Mesenchymal stem cell (in vitro differentiated cells and primary cell): ENCODE results near the gene NXPH1.

Source experiments
- DNase-seq: peaks from one replicate; pipeline ENCODE4 v3.0.0-alpha.2; 2013
- H2AFZ ChIP-seq: one replicate; pipeline ENCODE4 v1.6.1; 2013; ENCODE audit warnings: low read depth, mild to moderate bottlenecking, control low read depth, inconsistent platforms, low read length, moderate library complexity
- H2AK5ac ChIP-seq: 2 replicates; pipeline ENCODE4 v1.6.1; 2013; ENCODE audit warnings: low read length, moderate library complexity, mild to moderate bottlenecking, inconsistent platforms; ENCODE audit not compliant: severe bottlenecking
- H2BK120ac ChIP-seq: one replicate; pipeline ENCODE4 v1.6.1; 2013; ENCODE audit warnings: low read depth, mild to moderate bottlenecking, inconsistent platforms, low read length, moderate library complexity
- H2BK12ac ChIP-seq, 2 experiments: one replicate each; pipeline ENCODE4 v1.6.1; 2013; ENCODE audit warnings: inconsistent platforms in 2 of 2, low read length in 2 of 2, mild to moderate bottlenecking in 2 of 2, moderate library complexity in 2 of 2, control low read depth in 1 of 2
- H2BK15ac ChIP-seq: one replicate; pipeline ENCODE4 v1.6.1; 2013; ENCODE audit warnings: mild to moderate bottlenecking, low read depth, inconsistent platforms; ENCODE audit not compliant: poor library complexity, severe bottlenecking
- H2BK5ac ChIP-seq: 2 replicates; pipeline ENCODE4 v1.6.1; 2013; ENCODE audit warnings: low read depth, mild to moderate bottlenecking, low read length, control low read depth, inconsistent platforms; ENCODE audit not compliant: poor library complexity, severe bottlenecking
- H3K14ac ChIP-seq, 2 experiments: one replicate each; pipeline ENCODE4 v1.6.1; 2013; ENCODE audit warnings: inconsistent platforms in 2 of 2, low read length in 2 of 2, control low read depth in 1 of 2, mild to moderate bottlenecking in 1 of 2, moderate library complexity in 1 of 2
- H3K18ac ChIP-seq, 2 experiments: one replicate each; pipeline ENCODE4 v1.6.1; 2013; ENCODE audit warnings: inconsistent platforms in 2 of 2, low read length in 2 of 2, control low read depth in 1 of 2, low read depth in 1 of 2, mild to moderate bottlenecking in 1 of 2
- H3K23ac ChIP-seq, 2 experiments: one replicate each; pipeline ENCODE4 v1.6.1; 2013; ENCODE audit warnings: inconsistent platforms in 2 of 2, low read length in 2 of 2, mild to moderate bottlenecking in 2 of 2, moderate library complexity in 2 of 2, control low read depth in 1 of 2
- H3K27ac ChIP-seq: 2 replicates; pipeline ENCODE4 v1.5.1; 2013; ENCODE audit warnings: mild to moderate bottlenecking, moderate library complexity, low read length, control low read depth, inconsistent platforms; ENCODE audit not compliant: poor library complexity, severe bottlenecking
- H3K27me3 ChIP-seq, 2 experiments: 2 replicates each; pipeline versions ENCODE4 v1.6.1 to v1.7.0; 2013; ENCODE audit warnings: low read length in 2 of 2, mild to moderate bottlenecking in 2 of 2, moderate library complexity in 2 of 2, control low read depth in 1 of 2, inconsistent platforms in 1 of 2; ENCODE audit not compliant: control insufficient read depth in 1 of 2, insufficient read depth in 1 of 2
- H3K36me3 ChIP-seq, 2 experiments: 2 replicates each; pipeline versions ENCODE4 v1.6.1 to v1.7.0; 2013; ENCODE audit warnings: low read length in 2 of 2, control low read depth in 1 of 2, inconsistent platforms in 1 of 2, low read depth in 1 of 2, mild to moderate bottlenecking in 1 of 2; ENCODE audit not compliant: insufficient read depth in 2 of 2, control insufficient read depth in 1 of 2
- H3K4ac ChIP-seq, 2 experiments: one replicate each; pipeline ENCODE4 v1.6.1; 2013; ENCODE audit warnings: inconsistent platforms in 2 of 2, low read length in 2 of 2, mild to moderate bottlenecking in 2 of 2, moderate library complexity in 2 of 2, control low read depth in 1 of 2, low read depth in 1 of 2
- H3K4me1 ChIP-seq: 2 replicates; pipeline ENCODE4 v1.6.1; 2013; ENCODE audit warnings: low read depth, low read length, control low read depth; ENCODE audit not compliant: control insufficient read depth, insufficient read depth
- H3K4me2 ChIP-seq: 2 replicates; pipeline ENCODE4 v1.6.1; 2013; ENCODE audit warnings: low read length, mild to moderate bottlenecking, inconsistent platforms; ENCODE audit not compliant: poor library complexity, severe bottlenecking
- H3K4me3 ChIP-seq, 2 experiments: 2 replicates each; pipeline versions ENCODE4 v1.5.1 to v1.7.0; 2013; ENCODE audit warnings: low read length in 2 of 2, mild to moderate bottlenecking in 2 of 2, control low read depth in 1 of 2, low read depth in 1 of 2; ENCODE audit not compliant: insufficient read depth in 1 of 2
- H3K79me1 ChIP-seq: replicated peaks from 2 replicates; pipeline ENCODE4 v1.6.1; 2013; ENCODE audit warnings: mild to moderate bottlenecking, control low read depth, low read length, inconsistent platforms; ENCODE audit not compliant: poor library complexity, severe bottlenecking
- H3K9ac ChIP-seq: 2 replicates; pipeline ENCODE4 v1.7.0; 2013; ENCODE audit warnings: mild to moderate bottlenecking, low read length, moderate library complexity
- H3K9me3 ChIP-seq: 2 replicates; pipeline ENCODE4 v1.7.0; 2013; ENCODE audit warnings: mild to moderate bottlenecking, low read length; ENCODE audit not compliant: control insufficient read depth
- H4K8ac ChIP-seq: one replicate; pipeline ENCODE4 v1.6.1; 2013; ENCODE audit warnings: inconsistent platforms, mild to moderate bottlenecking, low read length, moderate library complexity
- H4K91ac ChIP-seq: one replicate; pipeline ENCODE4 v1.6.1; 2013; ENCODE audit warnings: mild to moderate bottlenecking, low read length, inconsistent platforms
- WGBS: methylation state at CpG from one replicate; pipeline ENCODE4 v1.1.7; 2013; ENCODE audit warnings: mixed read lengths; 5-methylcytosine and 5-hydroxymethylcytosine counted together

The NXPH1 gene

GRCh38 chr7:8597565-8597964 lies 164.2 kb downstream of the NXPH1 start:
- Histone ChIP-seq H3K9me3 (peaks cover 3% of the 10 kb centered on the region), H2BK15ac (no peak overlapping the region), H3K4ac (no peak overlapping the region), H3K23ac (no peak overlapping the region), H2BK120ac (no peak overlapping the region), H3K18ac (no peak overlapping the region), H3K79me1 (no peaks in the 10 kb centered on the region), H3K4me3 (no peak overlapping the region), H3K27ac (no peak overlapping the region), H3K36me3 (no peaks in the 10 kb centered on the region), H4K8ac (no peak overlapping the region), H3K9ac (no peak overlapping the region), H2BK12ac (no peak overlapping the region), H2AFZ (no peak overlapping the region), H3K4me2 (no peak overlapping the region), H2BK5ac (no peak overlapping the region), H4K91ac (no peak overlapping the region), H3K4me1 (no peaks in the 10 kb centered on the region), H3K27me3 (no peaks in the 10 kb centered on the region), H3K14ac (no peak overlapping the region), H2AK5ac (no peak overlapping the region)
- 97% methylated on average over 3 of the region's 3 CpGs for WGBS
- DNase-seq = no peak

GRCh38 chr7:8601121-8601520 lies 167.7 kb downstream of the NXPH1 start:
- H2BK120ac ChIP-seq = no peak overlapping the region
- 75% methylated on average over 2 of the region's 2 CpGs for WGBS
- no peak overlapping the region for H3K4me2 ChIP-seq
- no peak overlapping the region for H3K4ac ChIP-seq
- no peak overlapping the region for H3K18ac ChIP-seq
- no peak overlapping the region for H3K27ac ChIP-seq
- no peak overlapping the region for H3K4me3 ChIP-seq
- H3K36me3 ChIP-seq = no peaks in the 10 kb centered on the region
- no peak overlapping the region for H4K8ac ChIP-seq
- H3K9me3 ChIP-seq = peaks cover 3% of the 10 kb centered on the region
- DNase-seq = no peak
- no peak overlapping the region for H4K91ac ChIP-seq
- H3K79me1 ChIP-seq = no peaks in the 10 kb centered on the region
- H2BK5ac ChIP-seq = no peak overlapping the region
- no peak overlapping the region for H3K14ac ChIP-seq
- H2BK12ac ChIP-seq = no peak overlapping the region
- no peak overlapping the region for H2BK15ac ChIP-seq
- no peaks in the 10 kb centered on the region for H3K27me3 ChIP-seq
- no peak overlapping the region for H3K23ac ChIP-seq
- no peak overlapping the region for H3K9ac ChIP-seq
- no peak overlapping the region for H2AK5ac ChIP-seq
- no peaks in the 10 kb centered on the region for H3K4me1 ChIP-seq
- H2AFZ ChIP-seq = no peak overlapping the region

- H3K9ac ChIP-seq = no peak overlapping the region
- H3K4me1 ChIP-seq = no peaks in the 10 kb centered on the region
- no peak overlapping the region for H2BK12ac ChIP-seq
- no peak overlapping the region for H3K4me3 ChIP-seq
- H2AFZ ChIP-seq = no peak overlapping the region
- H3K18ac ChIP-seq = no peak overlapping the region
- no peak overlapping the region for H3K27ac ChIP-seq
- no peak overlapping the region for H2AK5ac ChIP-seq
- H3K4me2 ChIP-seq = no peak overlapping the region
- no peak overlapping the region for H2BK120ac ChIP-seq
- no peak overlapping the region for H3K4ac ChIP-seq
- H3K14ac ChIP-seq = no peak overlapping the region
- no peaks in the 10 kb centered on the region for H3K79me1 ChIP-seq
- no peak overlapping the region for H3K23ac ChIP-seq
- H3K9me3 ChIP-seq = no peaks in the 10 kb centered on the region
- 62% methylated on average over 1 of the region's 1 CpG for WGBS
- H3K27me3 ChIP-seq = no peaks in the 10 kb centered on the region
- no peak overlapping the region for H2BK5ac ChIP-seq
- no peak overlapping the region for H2BK15ac ChIP-seq
- no peak overlapping the region for H4K91ac ChIP-seq
- H4K8ac ChIP-seq = no peak overlapping the region
- no peaks in the 10 kb centered on the region for H3K36me3 ChIP-seq
- no peak for DNase-seq
These were observed 171.8 kb downstream of the NXPH1 start for GRCh38 chr7:8605221-8605620.

GRCh38 chr7:8612584-8612983 lies 179.2 kb downstream of the NXPH1 start:
- Histone ChIP-seq H2BK12ac (no peak overlapping the region), H3K18ac (no peak overlapping the region), H3K27me3 (no peaks in the 10 kb centered on the region), H2BK120ac (no peak overlapping the region), H4K8ac (no peak overlapping the region), H2AK5ac (no peak overlapping the region), H3K4ac (no peak overlapping the region), H3K36me3 (no peaks in the 10 kb centered on the region), H4K91ac (no peak overlapping the region), H2BK5ac (no peak overlapping the region), H3K9ac (no peak overlapping the region), H3K14ac (no peak overlapping the region), H3K4me2 (no peak overlapping the region), H3K4me1 (no peaks in the 10 kb centered on the region), H3K79me1 (no peaks in the 10 kb centered on the region), H3K4me3 (no peak overlapping the region), H3K27ac (no peak overlapping the region), H3K9me3 (no peaks in the 10 kb centered on the region), H2BK15ac (no peak overlapping the region), H3K23ac (no peak overlapping the region), H2AFZ (no peak overlapping the region)
- DNase-seq = no peak
- no CpG with 5 or more reads among the region's 1 CpG for WGBS
